MCF 10A (cell line): ENCODE measurements around the gene SLC6A6. TPM values are rescaled to one million over a fixed set of nuclear protein-coding genes. Genes with fewer than 3 reads are reported as not detected.

Source experiments
- BruUV-seq: library from RNA; stranded (reverse); fragments of 400-500 nt; replicated peaks from 2 replicates; lab custom pipeline; 2021; lab: Mats Ljungman, UMichigan
- CTCF ChIA-PET: fragments of 300-600 bp; sonication (Branson Sonifier 250); formaldehyde crosslinking; extraction: SDS; loops from one replicate; lab custom pipeline; 2021; ENCODE audit warnings: antibody characterized with exemption, inconsistent platforms; lab: Yijun Ruan, JAX
- POLR2A ChIA-PET: fragments of 300-600, 350-650 bp; sonication (Branson Sonifier 250); formaldehyde crosslinking; extraction: SDS; loops from one replicate; lab custom pipeline; 2020; ENCODE audit warnings: antibody characterized with exemption, inconsistent platforms; lab: Yijun Ruan, JAX
- DNase-seq: peaks from one replicate; pipeline ENCODE4 v3.0.0-alpha.2; 2018; ENCODE audit not compliant: unreplicated experiment
- H3K27ac Mint-ChIP-seq: one replicate; pipeline ENCODE4 v1.8.0; 2022; ENCODE audit warnings: mild to moderate bottlenecking, low read depth, mixed read lengths; ENCODE audit not compliant: unreplicated experiment
- H3K27me3 Mint-ChIP-seq: one replicate; pipeline ENCODE4 v1.8.0; 2022; ENCODE audit warnings: mixed read lengths; ENCODE audit not compliant: insufficient read depth, unreplicated experiment
- H3K36me3 Mint-ChIP-seq: one replicate; pipeline ENCODE4 v1.8.0; 2022; ENCODE audit warnings: mild to moderate bottlenecking, moderate library complexity, mixed read lengths; ENCODE audit not compliant: insufficient read depth, unreplicated experiment
- H3K4me1 Mint-ChIP-seq: one replicate; pipeline ENCODE4 v1.8.0; 2022; ENCODE audit warnings: mixed read lengths; ENCODE audit not compliant: insufficient read depth, unreplicated experiment
- H3K4me3 Mint-ChIP-seq: one replicate; pipeline ENCODE4 v1.8.0; 2022; ENCODE audit warnings: mild to moderate bottlenecking, moderate library complexity, mixed read lengths; ENCODE audit not compliant: unreplicated experiment
- H3K9me3 Mint-ChIP-seq: one replicate; pipeline ENCODE4 v1.8.0; 2022; ENCODE audit warnings: mixed read lengths; ENCODE audit not compliant: unreplicated experiment
- CTCF ChIP-seq: fragments of 200-600 bp; IDR thresholded peaks from one replicate; pipeline ENCODE4 v1.8.0; 2022; ENCODE audit warnings: antibody characterized with exemption, mild to moderate bottlenecking; ENCODE audit not compliant: unreplicated experiment
- intact Hi-C: fragments of 100-400 bp; cut with micrococcal nuclease; formaldehyde crosslinking; loops from 2 replicates; pipeline ENCODE4 v1.14.1; 2022
- total RNA-seq: library from RNA; stranded (reverse); gene quantifications from 2 replicates; pipeline ENCODE4 v1.2.3, GENCODE V29; 2022

Gene SLC6A6
- total RNA-seq, 1 experiment from 2014 or later: 7.6 TPM

GRCh38 chr3:14393440-14394106, 8.8 kb upstream of the SLC6A6 start:
- DNase-seq: no peak
- BruUV-seq: no TSS peak
- Mint-ChIP-seq H3K9me3 (no peaks in the 10 kb centered on the region), H3K4me1 (peaks cover 6% of the 10 kb centered on the region), H3K27ac (no peak overlapping the region), H3K4me3 (no peak overlapping the region), H3K36me3 (no peaks in the 10 kb centered on the region), H3K27me3 (no peaks in the 10 kb centered on the region)
- POLR2A ChIA-PET: no interaction called here
- CTCF ChIA-PET: interaction anchor here (0.7 kb wide), 2 partner anchors 57 to 70 kb away, joined by 3 read pairs; no protein-coding TSS in a partner anchor
- TF ChIP-seq CTCF: no peak
- intact Hi-C loops: no loop called here

GRCh38 chr3:14396031-14396692, 6.2 kb upstream of the SLC6A6 start:
- no peak overlapping the region for H3K27ac Mint-ChIP-seq
- intact Hi-C loops: no loop called here
- CTCF ChIA-PET: no interaction called here
- TF ChIP-seq CTCF: no peak
- H3K4me3 Mint-ChIP-seq: no peak overlapping the region
- H3K36me3 Mint-ChIP-seq: no peaks in the 10 kb centered on the region
- POLR2A ChIA-PET: no interaction called here
- peaks cover 5% of the 10 kb centered on the region for H3K4me1 Mint-ChIP-seq
- no peaks in the 10 kb centered on the region for H3K9me3 Mint-ChIP-seq
- H3K27me3 Mint-ChIP-seq: no peaks in the 10 kb centered on the region
- BruUV-seq: no TSS peak
- DNase-seq: no peak

GRCh38 chr3:14397046-14397445, 5.4 kb upstream of the SLC6A6 start:
- Mint-ChIP-seq H3K9me3 (no peaks in the 10 kb centered on the region), H3K27me3 (no peaks in the 10 kb centered on the region), H3K4me1 (no peaks in the 10 kb centered on the region), H3K27ac (no peak overlapping the region), H3K36me3 (no peaks in the 10 kb centered on the region), H3K4me3 (no peak overlapping the region)
- BruUV-seq: no TSS peak
- DNase-seq: no peak
- TF ChIP-seq CTCF: no peak
- intact Hi-C loops: no loop called here
- ChIA-PET CTCF (interaction anchor here (0.6 kb wide), 1 partner anchor 1241 kb away, joined by 5 read pairs; no protein-coding TSS in a partner anchor), POLR2A (no interaction called here)

GRCh38 chr3:14397531-14397930, 4.9 kb upstream of the SLC6A6 start:
- ChIA-PET CTCF (interaction anchor here (0.6 kb wide), 1 partner anchor 1241 kb away, joined by 5 read pairs; no protein-coding TSS in a partner anchor), POLR2A (no interaction called here)
- Mint-ChIP-seq H3K4me1 (no peaks in the 10 kb centered on the region), H3K27me3 (no peaks in the 10 kb centered on the region), H3K27ac (no peak overlapping the region), H3K36me3 (no peaks in the 10 kb centered on the region), H3K9me3 (no peaks in the 10 kb centered on the region), H3K4me3 (no peak overlapping the region)
- intact Hi-C loops: no loop called here
- DNase-seq: no peak
- TF ChIP-seq CTCF: no peak
- no TSS peak for BruUV-seq
